Astrocyte (in vitro differentiated cells and primary cell): ENCODE data around the gene GHITM. TPM values are rescaled to one million over a fixed set of nuclear protein-coding genes. Genes with fewer than 3 reads are reported as not detected.
"Not testable (repeated sequence)": the region's sequence is repeated elsewhere in the genome, so short reads cannot be mapped to it uniquely, and the experiment has no call there.

ENCODE experiments used
- DNase-seq: peaks from one replicate; pipeline ENCODE4 v3.0.0-alpha.2; 2010; ENCODE audit warnings: low read depth
- FAIRE-seq: peaks from 2 replicates; lab custom pipeline; 2011; peaks lifted over from hg19 to GRCh38; lab: Jason Lieb, UNC
- H2AFZ ChIP-seq: 2 replicates; pipeline ENCODE4 v1.6.0; 2012; ENCODE audit warnings: low read depth, low read length, inconsistent platforms
- H3K27ac ChIP-seq: 2 replicates; pipeline ENCODE4 v1.5.1; 2011; ENCODE audit warnings: low read depth, low read length, inconsistent platforms
- H3K27me3 ChIP-seq: 2 replicates; pipeline ENCODE4 v1.6.0; 2011; ENCODE audit warnings: low read length, inconsistent platforms; ENCODE audit not compliant: insufficient read depth
- H3K36me3 ChIP-seq: 2 replicates; pipeline ENCODE4 v1.5.1; 2011; ENCODE audit warnings: low read length, inconsistent platforms; ENCODE audit not compliant: insufficient read depth
- H3K4me1 ChIP-seq: 2 replicates; pipeline ENCODE4 v1.5.1; 2011; ENCODE audit warnings: low read length, inconsistent platforms; ENCODE audit not compliant: insufficient read depth
- H3K4me2 ChIP-seq: 2 replicates; pipeline ENCODE4 v1.6.0; 2012; ENCODE audit warnings: low read length, inconsistent platforms
- H3K4me3 ChIP-seq: 2 replicates; pipeline ENCODE4 v1.5.1; 2011; ENCODE audit warnings: low read depth, mild to moderate bottlenecking, low read length, inconsistent platforms; ENCODE audit not compliant: insufficient read depth
- H3K79me2 ChIP-seq: 2 replicates; pipeline ENCODE4 v1.6.0; 2012; ENCODE audit warnings: mild to moderate bottlenecking, low read length, inconsistent platforms; ENCODE audit not compliant: insufficient read depth
- H3K9ac ChIP-seq: 2 replicates; pipeline ENCODE4 v1.6.0; 2012; ENCODE audit warnings: mild to moderate bottlenecking, low read length, inconsistent platforms
- H3K9me3 ChIP-seq: 2 replicates; pipeline ENCODE4 v1.5.1; 2012; ENCODE audit warnings: low read depth, mild to moderate bottlenecking, low read length, inconsistent platforms; ENCODE audit not compliant: insufficient read depth
- H4K20me1 ChIP-seq: 2 replicates; pipeline ENCODE4 v1.6.0; 2012; ENCODE audit warnings: low read length, inconsistent platforms; ENCODE audit not compliant: insufficient read depth
- H3K27ac Mint-ChIP-seq: one replicate; pipeline ENCODE4 v1.8.0; 2021; ENCODE audit warnings: mild to moderate bottlenecking, mixed read lengths; ENCODE audit not compliant: unreplicated experiment
- H3K27me3 Mint-ChIP-seq: one replicate; pipeline ENCODE4 v1.8.0; 2021; ENCODE audit warnings: low read depth, mixed read lengths; ENCODE audit not compliant: unreplicated experiment
- H3K36me3 Mint-ChIP-seq: one replicate; pipeline ENCODE4 v1.8.0; 2021; ENCODE audit warnings: low read depth, mixed read lengths; ENCODE audit not compliant: unreplicated experiment
- H3K4me1 Mint-ChIP-seq: one replicate; pipeline ENCODE4 v1.8.0; 2021; ENCODE audit warnings: low read depth, mixed read lengths; ENCODE audit not compliant: unreplicated experiment
- H3K4me3 Mint-ChIP-seq: one replicate; pipeline ENCODE4 v1.8.0; 2021; ENCODE audit warnings: mild to moderate bottlenecking, moderate library complexity, mixed read lengths; ENCODE audit not compliant: unreplicated experiment
- H3K9me3 Mint-ChIP-seq: one replicate; pipeline ENCODE4 v1.8.0; 2021; ENCODE audit warnings: mild to moderate bottlenecking, mixed read lengths; ENCODE audit not compliant: unreplicated experiment
- CTCF ChIP-seq: IDR thresholded peaks from 2 replicates; pipeline ENCODE4 v1.5.1; 2011; ENCODE audit warnings: low read depth, mild to moderate bottlenecking, inconsistent platforms, low read length, moderate library complexity; ENCODE audit not compliant: insufficient read depth
- EZH2 ChIP-seq: IDR thresholded peaks from 2 replicates; pipeline ENCODE4 v1.6.1; 2012; ENCODE audit warnings: mild to moderate bottlenecking, low read length, inconsistent platforms; ENCODE audit not compliant: insufficient read depth
- total RNA-seq: library from RNA; stranded (reverse); gene quantifications from 2 replicates; pipeline ENCODE4 v1.2.1, GENCODE V29; 2021

The GHITM gene
- total RNA-seq, 1 donor from 2014 or later: 143 TPM

- H3K27me3 Mint-ChIP-seq: no peaks in the 10 kb centered on the region
- FAIRE-seq (no peak), DNase-seq (no peak)
- H3K27ac ChIP-seq: no peak overlapping the region
- H3K4me3 ChIP-seq: no peak overlapping the region
- no peaks in the 10 kb centered on the region for H3K9me3 Mint-ChIP-seq
- H3K4me1 ChIP-seq: no peaks in the 10 kb centered on the region
- no peak overlapping the region for H3K4me2 ChIP-seq
- H3K4me1 Mint-ChIP-seq: no peaks in the 10 kb centered on the region
- no peak overlapping the region for H3K27ac Mint-ChIP-seq
- no peaks in the 10 kb centered on the region for H3K36me3 Mint-ChIP-seq
- H3K9ac ChIP-seq: no peak overlapping the region
- no peaks in the 10 kb centered on the region for H3K36me3 ChIP-seq
- no peaks in the 10 kb centered on the region for H3K9me3 ChIP-seq
- no peak overlapping the region for H3K4me3 Mint-ChIP-seq
- H2AFZ ChIP-seq: no peak overlapping the region
- no peak for TF ChIP-seq EZH2
- TF ChIP-seq CTCF: no peak
- no peaks in the 10 kb centered on the region for H3K79me2 ChIP-seq
- no peaks in the 10 kb centered on the region for H4K20me1 ChIP-seq
- no peaks in the 10 kb centered on the region for H3K27me3 ChIP-seq
Observed at GRCh38 chr10:84178160-84178609, 38.9 kb downstream of the GHITM start.

- DNase-seq: peak; percentile 40
- Mint-ChIP-seq H3K4me3 (no peak overlapping the region), H3K27me3 (no peaks in the 10 kb centered on the region), H3K9me3 (no peaks in the 10 kb centered on the region), H3K4me1 (no peaks in the 10 kb centered on the region), H3K27ac (no peak overlapping the region), H3K36me3 (no peaks in the 10 kb centered on the region)
- Histone ChIP-seq H2AFZ (no peak overlapping the region), H4K20me1 (no peaks in the 10 kb centered on the region), H3K79me2 (no peaks in the 10 kb centered on the region), H3K4me2 (no peak overlapping the region), H3K4me1 (no peaks in the 10 kb centered on the region), H3K27me3 (no peaks in the 10 kb centered on the region), H3K27ac (no peak overlapping the region), H3K36me3 (no peaks in the 10 kb centered on the region), H3K4me3 (no peak overlapping the region), H3K9ac (no peak overlapping the region), H3K9me3 (no peaks in the 10 kb centered on the region)
- FAIRE-seq: no peak
- TF ChIP-seq EZH2: no peak
Observed at GRCh38 chr10:84179059-84179710, 39.9 kb downstream of the GHITM start.

GRCh38 chr10:84180386-84180785 lies 41.1 kb downstream of the GHITM start:
- not testable (repeated sequence) for H3K9ac ChIP-seq, DNase-seq, H3K4me3 ChIP-seq, H3K9me3 Mint-ChIP-seq, H3K4me1 Mint-ChIP-seq, H3K4me1 ChIP-seq, H3K9me3 ChIP-seq, H3K4me3 Mint-ChIP-seq, H2AFZ ChIP-seq, H3K4me2 ChIP-seq, H4K20me1 ChIP-seq, H3K27me3 Mint-ChIP-seq, H3K36me3 Mint-ChIP-seq, H3K27me3 ChIP-seq, H3K27ac Mint-ChIP-seq, H3K27ac ChIP-seq, H3K79me2 ChIP-seq, FAIRE-seq, H3K36me3 ChIP-seq
